SU-DHL-6 (cell line): ENCODE results near the gene MEF2D.

ENCODE experiments used
- H2AFZ ChIP-seq: fragments of 200-600 bp; sonication (generic); 2 replicates; pipeline ENCODE4 v1.6.1; 2014; ENCODE audit warnings: low read depth, mild to moderate bottlenecking, moderate library complexity, mixed read lengths, antibody characterized with exemption, low read length; ENCODE audit not compliant: severe bottlenecking
- H3F3A ChIP-seq: fragments of 200-600 bp; shearing (Covaris generic); 2 replicates; pipeline ENCODE4 v1.6.0; 2016; ENCODE audit warnings: antibody characterized with exemption, mild to moderate bottlenecking; ENCODE audit not compliant: insufficient read depth
- H3K27ac ChIP-seq: fragments of 200-600 bp; sonication (generic); 2 replicates; pipeline ENCODE4 v1.5.1; 2016; ENCODE audit warnings: low read depth, mild to moderate bottlenecking, low read length, moderate library complexity, mixed read lengths
- H3K27me3 ChIP-seq: fragments of 200-600 bp; sonication (generic), shearing (Covaris generic); 2 replicates; pipeline ENCODE4 v1.6.0; 2014; ENCODE audit warnings: mild to moderate bottlenecking, low read length
- H3K36me3 ChIP-seq: fragments of 200-600 bp; sonication (generic); 2 replicates; pipeline ENCODE4 v1.6.1; 2014; ENCODE audit warnings: mild to moderate bottlenecking, low read length, mixed read lengths
- H3K4me2 ChIP-seq: fragments of 300-600, 200-600 bp; shearing (Covaris generic), sonication (generic); 2 replicates; pipeline ENCODE4 v1.6.0; 2014; ENCODE audit warnings: low read length, low read depth, mild to moderate bottlenecking; ENCODE audit not compliant: poor library complexity, severe bottlenecking
- H3K4me3 ChIP-seq: fragments of 200-600 bp; sonication (generic); 2 replicates; pipeline ENCODE4 v1.5.1; 2014; ENCODE audit warnings: antibody characterized with exemption, low read length, mild to moderate bottlenecking, mixed read lengths; ENCODE audit not compliant: insufficient read depth, poor library complexity, severe bottlenecking
- H3K79me2 ChIP-seq: fragments of 200-600 bp; sonication (generic); 2 replicates; pipeline ENCODE4 v1.6.1; 2014; ENCODE audit warnings: mild to moderate bottlenecking, low read length, moderate library complexity; ENCODE audit not compliant: insufficient read depth
- H3K9ac ChIP-seq: fragments of 200-600 bp; sonication (generic); 2 replicates; pipeline ENCODE4 v1.7.0; 2014; ENCODE audit warnings: mild to moderate bottlenecking, low read length
- H3K9me2 ChIP-seq: fragments of 200-600 bp; sonication (generic); replicated peaks from 2 replicates; pipeline ENCODE4 v1.6.1; 2014; ENCODE audit warnings: low read length; ENCODE audit not compliant: insufficient read depth
- H3K9me3 ChIP-seq: fragments of 200-600 bp; sonication (generic); 2 replicates; pipeline ENCODE4 v1.6.1; 2014; ENCODE audit warnings: low read length, mixed read lengths; ENCODE audit not compliant: insufficient read depth
- H4K20me1 ChIP-seq: fragments of 200-600 bp; sonication (generic); 2 replicates; pipeline ENCODE4 v1.6.1; 2014; ENCODE audit warnings: low read depth, mild to moderate bottlenecking, antibody characterized with exemption, low read length, moderate library complexity, mixed read lengths
- EZH2phosphoT487 ChIP-seq: fragments of 200-600 bp; sonication (generic), shearing (Covaris generic); conservative IDR thresholded peaks from 2 replicates; pipeline ENCODE4 v1.6.1; 2018; ENCODE audit warnings: mild to moderate bottlenecking, antibody characterized with exemption, low read length, moderate library complexity, mixed read lengths
- TF ChIP-seq, protein P1 (sequence below): fragments of 200-600 bp; sonication (generic); IDR thresholded peaks from one replicate; pipeline ENCODE4 v1.5.1; 2017; ENCODE audit warnings: antibody characterized with exemption, mild to moderate bottlenecking, low read length, moderate library complexity; ENCODE audit not compliant: insufficient read depth, poor library complexity, severe bottlenecking

Gene MEF2D

DNA sequence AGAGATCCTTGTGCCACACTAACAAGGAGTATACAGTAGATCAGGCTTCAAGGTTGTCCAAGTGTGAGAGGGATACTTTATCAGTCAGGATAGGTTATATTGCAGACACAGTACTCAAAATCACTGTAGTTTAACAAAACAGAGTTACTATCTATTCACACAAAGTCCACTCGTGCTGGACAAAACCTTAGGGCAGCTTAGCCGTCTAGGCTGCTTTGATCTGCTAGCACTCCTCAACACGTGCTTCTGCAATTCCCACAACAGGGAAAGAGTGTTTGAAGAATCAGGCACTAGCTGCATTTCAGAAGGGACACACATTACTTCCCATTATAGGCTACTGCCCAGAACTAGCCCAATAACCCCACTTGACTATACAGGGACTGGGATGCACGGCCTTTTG, 39.5 kb downstream of the MEF2D start:
- peaks cover 11% of the 10 kb centered on the region for H3F3A ChIP-seq
- H3K27ac ChIP-seq: no peak overlapping the region
- no peak overlapping the region for H3K9ac ChIP-seq
- no peaks in the 10 kb centered on the region for H3K36me3 ChIP-seq
- TF ChIP-seq EZH2phosphoT487: no peak
- TF ChIP-seq, protein P1, sequence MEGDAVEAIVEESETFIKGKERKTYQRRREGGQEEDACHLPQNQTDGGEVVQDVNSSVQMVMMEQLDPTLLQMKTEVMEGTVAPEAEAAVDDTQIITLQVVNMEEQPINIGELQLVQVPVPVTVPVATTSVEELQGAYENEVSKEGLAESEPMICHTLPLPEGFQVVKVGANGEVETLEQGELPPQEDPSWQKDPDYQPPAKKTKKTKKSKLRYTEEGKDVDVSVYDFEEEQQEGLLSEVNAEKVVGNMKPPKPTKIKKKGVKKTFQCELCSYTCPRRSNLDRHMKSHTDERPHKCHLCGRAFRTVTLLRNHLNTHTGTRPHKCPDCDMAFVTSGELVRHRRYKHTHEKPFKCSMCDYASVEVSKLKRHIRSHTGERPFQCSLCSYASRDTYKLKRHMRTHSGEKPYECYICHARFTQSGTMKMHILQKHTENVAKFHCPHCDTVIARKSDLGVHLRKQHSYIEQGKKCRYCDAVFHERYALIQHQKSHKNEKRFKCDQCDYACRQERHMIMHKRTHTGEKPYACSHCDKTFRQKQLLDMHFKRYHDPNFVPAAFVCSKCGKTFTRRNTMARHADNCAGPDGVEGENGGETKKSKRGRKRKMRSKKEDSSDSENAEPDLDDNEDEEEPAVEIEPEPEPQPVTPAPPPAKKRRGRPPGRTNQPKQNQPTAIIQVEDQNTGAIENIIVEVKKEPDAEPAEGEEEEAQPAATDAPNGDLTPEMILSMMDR: no peak
- no peaks in the 10 kb centered on the region for H3K9me3 ChIP-seq
- no peak overlapping the region for H3K4me2 ChIP-seq
- H3K4me3 ChIP-seq: no peak overlapping the region
- no peaks in the 10 kb centered on the region for H4K20me1 ChIP-seq
- no peaks in the 10 kb centered on the region for H3K79me2 ChIP-seq
- no peak overlapping the region for H2AFZ ChIP-seq
- H3K9me2 ChIP-seq: no peaks in the 10 kb centered on the region
- H3K27me3 ChIP-seq: no peaks in the 10 kb centered on the region

DNA sequence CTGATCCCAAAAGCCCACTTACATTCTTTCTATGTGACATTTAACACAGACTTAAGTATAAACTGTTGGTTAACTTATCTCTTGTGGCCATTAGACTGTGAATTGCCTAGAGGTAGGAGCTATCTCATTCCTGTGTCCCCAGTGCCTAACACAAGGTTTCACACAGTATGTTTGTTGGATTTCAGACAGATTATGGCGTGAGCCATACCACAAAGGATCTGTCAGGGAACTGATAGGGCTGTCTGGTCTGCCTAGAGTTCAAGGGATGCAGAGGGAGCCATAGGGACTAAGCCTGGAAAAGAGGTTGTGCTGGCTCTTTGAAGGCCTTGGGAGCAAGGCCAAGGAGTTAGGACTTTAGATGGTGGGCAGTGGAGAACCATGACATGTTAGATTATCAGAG, 40.0 kb downstream of the MEF2D start:
- no peaks in the 10 kb centered on the region for H3K36me3 ChIP-seq
- no peaks in the 10 kb centered on the region for H3K27me3 ChIP-seq
- H3K4me2 ChIP-seq: no peak overlapping the region
- no peaks in the 10 kb centered on the region for H3K79me2 ChIP-seq
- peaks cover 11% of the 10 kb centered on the region for H3F3A ChIP-seq
- no peak overlapping the region for H2AFZ ChIP-seq
- no peaks in the 10 kb centered on the region for H3K9me2 ChIP-seq
- H3K9ac ChIP-seq: no peak overlapping the region
- H3K4me3 ChIP-seq: no peak overlapping the region
- no peak overlapping the region for H3K27ac ChIP-seq
- no peaks in the 10 kb centered on the region for H4K20me1 ChIP-seq
- TF ChIP-seq, protein P1: no peak
- no peak for TF ChIP-seq EZH2phosphoT487
- H3K9me3 ChIP-seq: no peaks in the 10 kb centered on the region

- Histone ChIP-seq H3K4me2 (no peak overlapping the region), H2AFZ (no peak overlapping the region), H3K4me3 (no peak overlapping the region), H3K27me3 (no peaks in the 10 kb centered on the region), H3K9me3 (no peaks in the 10 kb centered on the region), H3K9me2 (no peaks in the 10 kb centered on the region), H4K20me1 (no peaks in the 10 kb centered on the region), H3K27ac (no peak overlapping the region), H3K9ac (no peak overlapping the region), H3K79me2 (no peaks in the 10 kb centered on the region), H3F3A (peaks cover 11% of the 10 kb centered on the region), H3K36me3 (no peaks in the 10 kb centered on the region)
- TF ChIP-seq, protein P1: no peak
- no peak for TF ChIP-seq EZH2phosphoT487
Observed at GRCh38 chr1:156458181-156458503, 42.4 kb downstream of the MEF2D start.
